HG03108 (cell line): ENCODE data around the gene PCLO.

Source experiments
- ATAC-seq: cut with Tn5 transposase; IDR thresholded peaks from one replicate; pipeline ENCODE4 v1.9.1; 2021; ENCODE audit warnings: moderate library complexity; ENCODE audit not compliant: unreplicated experiment

The PCLO gene

DNA sequence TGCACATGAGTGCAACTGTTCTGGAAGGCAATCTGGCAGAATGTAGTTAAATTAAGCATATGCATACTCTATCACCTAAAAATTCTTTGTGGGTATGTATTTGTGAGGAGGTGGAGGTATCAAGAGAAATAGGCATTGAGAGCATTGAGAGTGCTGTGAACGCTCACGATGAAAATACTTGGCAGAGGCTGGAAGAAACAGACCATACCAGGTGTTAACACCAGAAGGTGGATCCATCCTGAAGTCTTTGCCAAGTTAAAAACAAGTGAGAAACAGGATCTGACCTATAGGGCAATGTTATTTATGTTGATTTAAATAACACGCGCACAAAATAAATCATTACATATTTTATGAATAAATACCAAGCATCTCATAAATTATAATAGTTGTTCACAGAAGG, 311.6 kb downstream of the PCLO start:
- ATAC-seq = no peak

DNA sequence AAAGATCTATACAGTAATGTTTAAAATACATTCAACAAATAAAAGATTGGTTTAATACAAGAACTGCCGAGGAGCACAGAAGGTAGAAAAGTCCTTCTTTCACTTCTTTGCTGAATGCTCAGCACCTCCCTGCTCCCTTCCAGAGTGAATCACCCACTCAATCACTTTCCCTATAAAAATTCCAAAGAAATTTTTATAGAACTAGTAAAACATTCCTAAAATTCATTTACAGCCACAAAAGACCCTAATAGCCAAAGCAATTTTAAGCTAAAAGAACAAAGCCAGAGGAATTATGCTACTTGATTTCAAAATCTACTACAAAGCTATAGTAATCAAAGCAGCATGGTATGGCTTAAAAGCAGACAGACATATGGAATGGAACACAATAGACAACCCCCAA, 320.9 kb downstream of the PCLO start:
- ATAC-seq = no peak

DNA sequence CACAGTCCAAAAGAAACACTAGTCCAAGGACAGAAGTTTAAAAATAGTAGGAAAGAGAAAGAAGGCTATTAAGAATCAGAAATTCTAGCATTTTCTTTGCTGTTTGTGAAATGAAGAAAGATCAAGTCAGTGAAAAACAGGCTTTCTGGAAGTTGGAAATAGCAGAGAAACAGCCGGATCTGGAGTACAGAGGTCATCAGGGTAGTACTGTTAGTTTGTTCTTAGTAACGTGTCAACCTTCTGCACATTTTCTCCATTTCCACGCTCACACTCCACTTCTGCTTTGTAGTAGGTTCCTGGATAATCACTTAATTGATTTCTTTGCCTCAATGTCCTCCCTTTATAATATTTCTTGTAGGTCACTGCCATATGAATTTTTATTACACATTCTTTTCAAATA, 322.6 kb downstream of the PCLO start:
- no peak for ATAC-seq

DNA sequence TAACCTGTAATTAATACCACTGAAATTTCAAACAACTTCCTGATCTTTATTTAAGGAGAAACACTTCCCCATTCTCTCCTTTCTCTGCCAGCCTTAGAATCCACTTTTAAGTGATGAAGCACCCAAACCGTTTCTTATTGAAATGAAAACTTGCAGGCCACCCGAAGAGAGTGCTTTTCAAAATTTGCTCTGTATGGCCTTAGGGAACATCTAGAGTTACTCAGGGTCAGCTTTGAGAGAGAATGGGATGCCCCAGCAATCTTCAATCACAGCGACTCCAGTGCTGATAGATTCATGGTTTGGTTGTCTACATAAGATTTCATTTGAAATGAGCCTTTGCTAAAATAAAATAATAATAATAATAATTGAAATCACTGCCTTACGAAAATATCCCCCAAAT, 323.1 kb downstream of the PCLO start:
- ATAC-seq = no peak

- no peak for ATAC-seq
These were observed 323.6 kb downstream of the PCLO start for GRCh38 chr7:82839063-82839462.

GRCh38 chr7:82838314-82838713, 324.4 kb downstream of the PCLO start:
- no peak for ATAC-seq

- ATAC-seq = no peak
These were observed 339.6 kb downstream of the PCLO start for GRCh38 chr7:82823073-82823472.

- ATAC-seq = no peak
These were observed 341.6 kb downstream of the PCLO start for GRCh38 chr7:82821037-82821436.

GRCh38 chr7:82818171-82818570, 344.5 kb downstream of the PCLO start:
- ATAC-seq = no peak

- no peak for ATAC-seq
These were observed 346.4 kb downstream of the PCLO start for GRCh38 chr7:82816272-82816671.

GRCh38 chr7:82810558-82811259, 352.0 kb downstream of the PCLO start:
- ATAC-seq = no peak

DNA sequence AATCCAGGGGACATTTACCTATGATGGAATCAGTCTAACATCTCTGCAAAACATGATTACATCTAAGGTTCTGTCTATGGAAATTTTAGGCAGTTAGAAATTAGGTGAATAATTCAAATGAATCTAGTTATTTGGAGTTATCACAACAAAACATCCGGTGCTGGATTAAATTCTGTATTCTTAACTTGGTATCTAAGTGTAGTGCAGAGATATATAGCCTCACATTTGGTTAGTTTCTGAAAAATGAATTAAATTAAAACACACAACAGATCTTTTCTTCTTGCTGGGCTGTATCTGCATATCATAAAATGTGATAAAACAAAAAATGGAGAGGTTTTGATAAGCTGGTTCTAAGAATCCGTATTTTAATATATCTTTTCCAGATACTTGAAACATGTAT, 354.1 kb downstream of the PCLO start:
- no peak for ATAC-seq

GRCh38 chr7:82805527-82805960, 357.1 kb downstream of the PCLO start:
- ATAC-seq = no peak

DNA sequence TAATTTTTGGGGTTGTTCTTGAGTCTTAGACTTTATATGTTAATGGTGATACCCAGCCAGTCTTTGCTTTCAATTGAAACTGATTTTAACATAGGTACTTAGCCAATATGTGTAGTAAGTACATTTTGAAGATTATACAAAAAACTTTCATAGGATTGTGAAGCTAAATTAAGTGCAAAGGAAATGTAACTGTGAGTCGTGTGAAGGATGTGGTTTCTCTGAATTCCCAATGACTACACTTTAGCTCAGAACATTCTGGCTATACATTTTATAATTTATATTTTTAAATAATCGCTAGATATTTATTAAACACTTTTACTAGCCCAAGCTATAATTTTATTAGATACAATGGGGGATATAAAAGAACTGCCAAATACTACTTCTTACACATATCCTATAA, 359.3 kb downstream of the PCLO start:
- ATAC-seq = no peak

- ATAC-seq = no peak
These were observed 372.6 kb downstream of the PCLO start for GRCh38 chr7:82789883-82790609.

DNA sequence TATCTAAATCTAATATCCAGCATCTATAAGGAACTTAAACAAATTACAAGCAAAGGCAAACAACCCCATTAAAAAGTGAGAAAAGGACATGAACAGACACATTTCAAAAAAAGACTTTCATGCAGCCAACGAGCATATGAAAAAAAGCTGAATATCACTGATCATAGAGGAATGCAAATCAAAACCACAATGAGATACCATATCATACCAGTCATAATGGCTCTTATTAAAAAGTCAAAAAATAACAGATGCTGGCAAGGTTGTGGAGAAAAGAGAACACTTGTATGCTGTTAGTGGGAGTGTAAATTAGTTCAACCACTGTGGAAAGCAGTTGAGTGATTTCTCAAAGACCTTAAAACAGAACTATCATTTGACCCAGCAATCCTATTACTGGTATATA, 384.7 kb downstream of the PCLO start:
- ATAC-seq = no peak

- no peak for ATAC-seq
These were observed 399.8 kb downstream of the PCLO start for GRCh38 chr7:82762880-82763279.

GRCh38 chr7:82760831-82761230, 401.9 kb downstream of the PCLO start:
- no peak for ATAC-seq

DNA sequence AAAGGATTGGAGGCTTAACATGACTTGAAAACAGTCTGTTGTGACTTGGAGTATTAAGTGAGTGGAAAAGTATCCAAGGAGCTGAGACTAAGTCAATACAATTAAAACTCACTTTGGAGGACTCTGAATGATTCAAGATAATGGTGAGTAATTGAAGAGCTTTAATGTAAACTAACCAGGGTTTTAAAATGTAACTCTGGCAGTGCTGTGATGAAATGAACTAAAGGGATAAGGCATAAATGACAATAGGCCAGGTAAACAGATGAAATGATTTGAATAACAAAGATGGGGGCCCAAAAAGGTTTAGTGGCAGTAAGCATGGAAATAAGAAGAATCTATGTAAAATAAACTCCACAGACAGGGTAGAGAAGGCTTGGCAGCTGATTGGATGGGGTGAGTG, 402.6 kb downstream of the PCLO start:
- no peak for ATAC-seq

- ATAC-seq = no peak
These were observed 406.8 kb downstream of the PCLO start for GRCh38 chr7:82755705-82756551.

DNA sequence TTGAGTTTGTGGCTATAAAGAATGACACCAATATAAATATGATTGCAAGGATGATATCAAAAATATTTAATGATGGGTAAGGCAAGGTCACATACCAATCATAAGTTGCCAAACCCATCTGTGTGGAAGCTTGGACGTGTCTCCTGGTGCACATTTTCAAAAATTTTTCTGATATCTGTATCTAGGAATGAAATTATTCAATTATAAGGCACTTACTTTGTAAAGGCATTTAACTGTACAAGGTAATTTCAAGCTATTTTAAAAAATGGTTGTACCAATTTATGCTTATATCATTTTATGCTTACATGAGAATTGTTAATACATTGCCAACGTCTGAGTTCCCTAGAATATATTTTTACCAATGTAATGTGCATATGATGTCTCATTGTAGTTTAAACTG, 412.7 kb downstream of the PCLO start:
- ATAC-seq = no peak

GRCh38 chr7:82745820-82746219, 416.9 kb downstream of the PCLO start:
- no peak for ATAC-seq
